ENCODE data around the gene ARHGAP10. TPM values are rescaled to one million over a fixed set of nuclear protein-coding genes. Genes with fewer than 3 reads are reported as not detected.

Gene ARHGAP10
- total RNA-seq, 1 donor from 2014 or later, result 15.5 TPM

DNA sequence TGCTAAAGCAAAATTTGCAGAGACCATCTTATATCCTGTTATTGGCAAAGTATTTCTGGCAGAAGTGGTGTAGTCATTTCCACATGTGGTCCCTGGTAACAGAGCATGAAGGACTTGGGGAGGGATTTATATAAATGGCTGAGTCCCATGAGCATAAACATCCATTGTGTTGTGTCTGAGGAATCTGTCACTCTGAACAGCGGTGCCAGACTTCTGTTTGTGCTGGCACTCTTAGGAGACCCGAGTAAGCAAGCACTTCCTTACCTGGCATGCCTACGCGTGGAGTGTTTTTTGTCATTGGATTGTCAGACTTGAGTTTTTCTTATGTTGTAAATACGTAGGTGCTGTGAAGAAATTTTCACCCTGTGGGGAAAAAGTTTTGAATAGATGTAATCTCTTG lies 285.9 kb downstream of the ARHGAP10 start:
- TF ChIP-seq, protein P1, sequence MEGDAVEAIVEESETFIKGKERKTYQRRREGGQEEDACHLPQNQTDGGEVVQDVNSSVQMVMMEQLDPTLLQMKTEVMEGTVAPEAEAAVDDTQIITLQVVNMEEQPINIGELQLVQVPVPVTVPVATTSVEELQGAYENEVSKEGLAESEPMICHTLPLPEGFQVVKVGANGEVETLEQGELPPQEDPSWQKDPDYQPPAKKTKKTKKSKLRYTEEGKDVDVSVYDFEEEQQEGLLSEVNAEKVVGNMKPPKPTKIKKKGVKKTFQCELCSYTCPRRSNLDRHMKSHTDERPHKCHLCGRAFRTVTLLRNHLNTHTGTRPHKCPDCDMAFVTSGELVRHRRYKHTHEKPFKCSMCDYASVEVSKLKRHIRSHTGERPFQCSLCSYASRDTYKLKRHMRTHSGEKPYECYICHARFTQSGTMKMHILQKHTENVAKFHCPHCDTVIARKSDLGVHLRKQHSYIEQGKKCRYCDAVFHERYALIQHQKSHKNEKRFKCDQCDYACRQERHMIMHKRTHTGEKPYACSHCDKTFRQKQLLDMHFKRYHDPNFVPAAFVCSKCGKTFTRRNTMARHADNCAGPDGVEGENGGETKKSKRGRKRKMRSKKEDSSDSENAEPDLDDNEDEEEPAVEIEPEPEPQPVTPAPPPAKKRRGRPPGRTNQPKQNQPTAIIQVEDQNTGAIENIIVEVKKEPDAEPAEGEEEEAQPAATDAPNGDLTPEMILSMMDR (IDR thresholded peaks at IDR 0.05; ENCODE audit: insufficient read depth, low read length, poor library complexity, severe bottlenecking), result no peak
- H3K36me3 ChIP-seq (ENCODE audit: control insufficient read depth, insufficient read depth, low read length), result no peaks in the 10 kb centered on the region
- no peak overlapping the region for H3K4me3 ChIP-seq (ENCODE audit: low read depth, low read length)
- H3K27me3 ChIP-seq (ENCODE audit: control insufficient read depth, insufficient read depth, low read length), result no peaks in the 10 kb centered on the region
- DNase-seq (ENCODE audit: low read depth), result no peak

DNA sequence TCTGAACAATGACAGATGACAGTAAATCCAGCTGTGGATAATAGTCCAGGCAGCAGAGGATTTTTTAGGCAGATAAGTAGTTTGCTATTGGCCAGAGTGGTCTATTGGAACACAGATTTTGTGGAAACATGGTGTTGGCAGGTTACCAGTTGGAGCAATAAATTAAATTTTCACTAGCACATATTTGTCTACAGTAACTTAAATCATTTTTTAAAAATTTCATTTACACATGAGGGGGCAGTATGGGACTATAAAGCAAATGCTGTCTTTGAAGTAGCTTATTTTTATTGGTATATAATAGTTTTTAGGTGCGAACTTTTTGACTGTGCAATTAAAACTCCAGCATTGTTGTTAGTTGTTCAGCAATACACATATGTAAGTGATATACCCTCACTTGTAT lies 289.8 kb downstream of the ARHGAP10 start:
- H3K27me3 ChIP-seq (ENCODE audit: control insufficient read depth, insufficient read depth, low read length), result no peaks in the 10 kb centered on the region
- DNase-seq (ENCODE audit: low read depth), result no peak
- no peak overlapping the region for H3K4me3 ChIP-seq (ENCODE audit: low read depth, low read length)
- H3K36me3 ChIP-seq (ENCODE audit: control insufficient read depth, insufficient read depth, low read length), result no peaks in the 10 kb centered on the region
- TF ChIP-seq, protein P1 (IDR thresholded peaks at IDR 0.05; ENCODE audit: insufficient read depth, low read length, poor library complexity, severe bottlenecking), result no peak

DNA sequence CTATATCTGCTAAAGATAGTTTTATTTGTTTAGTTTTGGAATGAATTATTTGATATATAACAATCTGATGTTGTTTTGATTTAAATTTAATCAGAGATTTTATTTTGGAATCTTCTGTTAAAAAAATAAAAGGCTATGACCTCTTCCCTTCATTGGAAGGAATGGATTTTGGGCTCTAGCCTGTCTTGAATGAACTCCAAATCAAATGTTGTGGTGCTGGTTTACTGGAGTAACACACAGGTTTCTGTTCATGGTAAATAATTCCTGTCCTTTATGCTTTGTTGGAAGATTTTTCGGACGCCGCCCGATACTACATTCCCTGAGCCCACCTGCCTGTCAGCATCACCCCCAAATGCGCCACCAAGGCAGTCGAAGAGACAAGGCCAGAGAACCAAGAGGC lies 291.1 kb downstream of the ARHGAP10 start:
- DNase-seq (ENCODE audit: low read depth), result no peak

DNA sequence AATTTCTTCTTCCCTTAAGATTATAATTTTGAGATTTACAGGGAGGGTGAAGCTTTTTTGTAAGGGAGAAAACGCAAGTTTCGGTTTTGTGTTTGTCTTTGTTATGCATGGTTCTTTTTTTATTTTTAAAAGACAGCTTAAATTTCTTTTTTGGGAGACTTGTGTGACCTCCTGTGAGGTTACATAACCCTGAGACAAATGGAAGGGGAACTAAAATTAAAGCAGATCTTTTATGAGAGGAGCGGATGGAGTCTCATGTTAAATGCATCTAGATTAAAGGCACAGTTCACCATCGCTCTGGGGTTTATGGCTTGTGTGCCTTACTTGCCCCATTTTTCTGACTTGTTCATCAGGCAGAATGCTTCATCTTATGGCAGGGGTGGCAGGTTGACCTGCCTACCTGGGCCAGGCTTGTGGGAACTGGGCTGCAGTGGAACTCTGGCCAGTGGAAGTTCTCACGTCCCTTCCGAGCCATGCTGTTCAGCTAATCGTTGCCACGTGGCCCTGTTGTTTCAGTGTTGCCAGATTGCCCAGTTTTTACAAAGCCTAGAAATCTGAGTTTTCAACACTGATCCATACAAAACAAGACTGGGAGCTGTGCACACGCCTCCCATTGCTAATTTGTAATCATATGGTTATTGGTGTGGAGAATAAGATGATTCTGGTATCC lies 291.8 kb downstream of the ARHGAP10 start:
- Histone ChIP-seq H3K36me3 (ENCODE audit: control insufficient read depth, insufficient read depth, low read length) (no peaks in the 10 kb centered on the region), H3K4me3 (ENCODE audit: low read depth, low read length) (no peak overlapping the region), H3K27me3 (ENCODE audit: control insufficient read depth, insufficient read depth, low read length) (no peaks in the 10 kb centered on the region)
- DNase-seq (ENCODE audit: low read depth), result no peak
- TF ChIP-seq, protein P1 (IDR thresholded peaks at IDR 0.05; ENCODE audit: insufficient read depth, low read length, poor library complexity, severe bottlenecking), result no peak

More for the DNA sequence above, 291.1 kb downstream of the ARHGAP10 start:
- Histone ChIP-seq H3K27me3 (ENCODE audit: control insufficient read depth, insufficient read depth, low read length) (no peaks in the 10 kb centered on the region), H3K4me3 (ENCODE audit: low read depth, low read length) (no peak overlapping the region), H3K36me3 (ENCODE audit: control insufficient read depth, insufficient read depth, low read length) (no peaks in the 10 kb centered on the region)
- TF ChIP-seq, protein P1 (IDR thresholded peaks at IDR 0.05; ENCODE audit: insufficient read depth, low read length, poor library complexity, severe bottlenecking), result no peak

DNA sequence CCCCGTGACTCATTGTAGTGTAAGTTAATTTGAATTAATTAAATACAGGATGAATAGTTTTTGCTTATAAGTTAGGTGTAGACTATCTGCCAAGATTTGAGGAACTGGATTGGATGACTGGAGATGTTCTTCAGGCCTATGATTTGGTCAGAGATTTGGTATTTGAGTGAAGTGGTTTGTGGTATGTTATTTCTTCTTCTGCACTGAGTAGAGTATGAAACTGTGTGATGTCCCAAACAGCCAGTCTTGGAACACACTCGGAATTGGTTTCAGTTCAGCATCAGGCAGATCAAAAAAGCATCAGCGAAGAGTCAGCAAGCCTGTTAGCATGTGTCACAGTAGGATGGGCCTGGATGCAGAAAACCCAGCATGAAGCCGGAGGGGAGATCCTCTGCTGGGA lies 294.1 kb downstream of the ARHGAP10 start:
- TF ChIP-seq, protein P1 (IDR thresholded peaks at IDR 0.05; ENCODE audit: insufficient read depth, low read length, poor library complexity, severe bottlenecking), result no peak
- Histone ChIP-seq H3K27me3 (ENCODE audit: control insufficient read depth, insufficient read depth, low read length) (no peaks in the 10 kb centered on the region), H3K36me3 (ENCODE audit: control insufficient read depth, insufficient read depth, low read length) (no peaks in the 10 kb centered on the region), H3K4me3 (ENCODE audit: low read depth, low read length) (no peak overlapping the region)
- DNase-seq (ENCODE audit: low read depth), result no peak

DNA sequence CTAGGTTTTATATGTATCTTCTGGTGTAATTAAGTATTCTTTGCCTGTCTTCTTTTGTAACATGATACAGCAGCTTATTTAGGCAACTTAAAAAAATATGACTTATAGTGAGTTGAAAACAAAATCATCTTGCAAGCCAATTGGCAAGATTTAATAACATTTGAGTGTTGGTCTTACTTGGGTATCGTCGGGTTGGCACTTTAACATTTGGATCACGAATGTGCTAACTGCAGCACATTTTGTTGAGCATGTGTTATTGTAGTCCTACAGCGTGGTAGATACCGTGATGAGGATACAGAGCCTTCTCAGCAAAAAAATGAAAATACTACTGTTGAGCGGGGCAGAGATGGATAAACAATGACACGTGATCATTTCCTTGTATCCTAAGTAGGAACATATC lies 295.3 kb downstream of the ARHGAP10 start:
- Histone ChIP-seq H3K36me3 (ENCODE audit: control insufficient read depth, insufficient read depth, low read length) (no peaks in the 10 kb centered on the region), H3K27me3 (ENCODE audit: control insufficient read depth, insufficient read depth, low read length) (no peaks in the 10 kb centered on the region), H3K4me3 (ENCODE audit: low read depth, low read length) (no peak overlapping the region)
- no peak for DNase-seq (ENCODE audit: low read depth)
- TF ChIP-seq, protein P1 (IDR thresholded peaks at IDR 0.05; ENCODE audit: insufficient read depth, low read length, poor library complexity, severe bottlenecking), result no peak

Measured in kidney epithelial cell (primary cell).